GM23338 (cell line): Measurements from ENCODE around the gene PAH.

ENCODE experiments used
- EZH2 ChIP-seq: fragments of 200-600 bp; sonication (generic); IDR thresholded peaks from one replicate; pipeline ENCODE4 v1.8.0; 2017; ENCODE audit warnings: antibody characterized with exemption, mild to moderate bottlenecking, low read depth; ENCODE audit not compliant: unreplicated experiment
- EZH2phosphoT487 ChIP-seq: fragments of 200-600 bp; sonication (generic); IDR thresholded peaks from one replicate; pipeline ENCODE4 v1.8.1; 2018; ENCODE audit warnings: antibody characterized with exemption; ENCODE audit not compliant: unreplicated experiment
- TF ChIP-seq, protein P1 (sequence below), 2 experiments: fragments of 200-600 bp in 1 of 2; sonication (generic) in 1 of 2; conservative IDR thresholded peaks; 2 replicates each; pipeline versions ENCODE4 v1.5.1 to v1.6.1; 2016 to 2017; ENCODE audit warnings: antibody characterized with exemption in 2 of 2, low read depth in 2 of 2, mild to moderate bottlenecking in 2 of 2, moderate library complexity in 1 of 2

DNA sequence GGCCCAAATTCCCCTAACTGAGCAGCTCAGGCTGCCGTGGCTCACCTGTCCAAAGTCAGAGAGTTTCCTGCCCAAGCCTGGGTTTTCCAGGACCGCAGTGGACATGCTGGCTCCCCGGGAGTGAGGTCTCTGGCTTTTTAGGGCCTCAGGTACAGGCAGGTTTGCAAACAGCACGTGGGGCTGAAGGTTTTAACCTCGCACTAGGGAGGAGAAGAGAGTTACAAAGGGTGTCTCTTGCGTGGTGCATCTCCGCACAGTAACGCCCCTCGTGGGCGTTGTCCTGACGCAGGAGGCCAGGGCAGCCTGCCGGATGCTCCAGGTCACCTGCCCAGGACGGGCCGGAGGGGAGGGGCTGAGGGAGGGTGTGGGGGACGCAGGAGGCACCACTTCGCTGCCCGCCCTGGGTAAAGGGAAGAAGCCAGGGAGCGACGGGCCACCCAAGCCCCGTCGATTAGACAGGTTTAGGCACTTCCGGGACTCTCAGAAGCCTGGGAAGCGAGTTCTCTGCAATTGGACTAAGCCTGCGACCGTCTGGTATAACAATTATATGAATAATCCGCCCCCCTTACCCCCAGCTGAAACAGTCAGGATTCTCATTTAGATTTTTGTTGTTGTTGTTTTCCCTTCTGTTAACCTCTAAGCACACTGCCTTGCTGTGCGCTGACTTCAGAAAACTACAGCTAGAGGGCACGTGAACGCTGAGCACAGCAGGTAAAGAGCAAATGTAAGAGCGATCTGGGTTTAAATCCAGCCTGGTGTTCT lies at the start of gene PAH:
- TF ChIP-seq EZH2 (no peak), EZH2phosphoT487 (no peak)
- TF ChIP-seq, protein P1, sequence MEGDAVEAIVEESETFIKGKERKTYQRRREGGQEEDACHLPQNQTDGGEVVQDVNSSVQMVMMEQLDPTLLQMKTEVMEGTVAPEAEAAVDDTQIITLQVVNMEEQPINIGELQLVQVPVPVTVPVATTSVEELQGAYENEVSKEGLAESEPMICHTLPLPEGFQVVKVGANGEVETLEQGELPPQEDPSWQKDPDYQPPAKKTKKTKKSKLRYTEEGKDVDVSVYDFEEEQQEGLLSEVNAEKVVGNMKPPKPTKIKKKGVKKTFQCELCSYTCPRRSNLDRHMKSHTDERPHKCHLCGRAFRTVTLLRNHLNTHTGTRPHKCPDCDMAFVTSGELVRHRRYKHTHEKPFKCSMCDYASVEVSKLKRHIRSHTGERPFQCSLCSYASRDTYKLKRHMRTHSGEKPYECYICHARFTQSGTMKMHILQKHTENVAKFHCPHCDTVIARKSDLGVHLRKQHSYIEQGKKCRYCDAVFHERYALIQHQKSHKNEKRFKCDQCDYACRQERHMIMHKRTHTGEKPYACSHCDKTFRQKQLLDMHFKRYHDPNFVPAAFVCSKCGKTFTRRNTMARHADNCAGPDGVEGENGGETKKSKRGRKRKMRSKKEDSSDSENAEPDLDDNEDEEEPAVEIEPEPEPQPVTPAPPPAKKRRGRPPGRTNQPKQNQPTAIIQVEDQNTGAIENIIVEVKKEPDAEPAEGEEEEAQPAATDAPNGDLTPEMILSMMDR (conservative IDR thresholded peaks at IDR 0.05; ENCODE audit: low read depth in 2 of 2), result peak; percentile 25 to 52; a peak in 3 of 4 replicates
